Small intestine (tissue), 16 donors: ENCODE measurements around the gene PDIA3. TPM values are rescaled to one million over a fixed set of nuclear protein-coding genes. Genes with fewer than 3 reads are reported as not detected.
"Not testable (repeated sequence)": the region's sequence is repeated elsewhere in the genome, so short reads cannot be mapped to it uniquely, and the experiment has no call there.

ENCODE experiments used
- DNase-seq, 2 donors: peaks; one replicate each; pipeline versions ENCODE4 v3.0.0 to v3.0.0-alpha.2; 2013
- FAIRE-seq: peaks from 2 replicates; lab custom pipeline; 2012; peaks lifted over from hg19 to GRCh38; lab: Jason Lieb, UNC
- H3K27ac ChIP-seq, 3 donors: one replicate each; pipeline ENCODE4 v1.5.1; 2013; ENCODE audit warnings: low read length in 2 of 3, mild to moderate bottlenecking in 2 of 3, control low read depth in 1 of 3, inconsistent platforms in 1 of 3, low read depth in 1 of 3, moderate library complexity in 1 of 3
- H3K27me3 ChIP-seq, 3 donors: one replicate each; pipeline ENCODE4 v1.6.1; 2013; ENCODE audit warnings: low read length in 3 of 3, inconsistent platforms in 1 of 3; ENCODE audit not compliant: control insufficient read depth in 3 of 3, insufficient read depth in 3 of 3
- H3K36me3 ChIP-seq, 3 donors: one replicate each; pipeline ENCODE4 v1.6.1; 2013; ENCODE audit warnings: low read length in 3 of 3, inconsistent platforms in 1 of 3, low read depth in 1 of 3, mild to moderate bottlenecking in 1 of 3, moderate library complexity in 1 of 3; ENCODE audit not compliant: control insufficient read depth in 3 of 3, insufficient read depth in 2 of 3
- H3K4me1 ChIP-seq, 3 donors: one replicate each; pipeline ENCODE4 v1.6.1; 2013; ENCODE audit warnings: low read length in 2 of 3, inconsistent platforms in 1 of 3, low read depth in 1 of 3, mild to moderate bottlenecking in 1 of 3, moderate library complexity in 1 of 3; ENCODE audit not compliant: control insufficient read depth in 3 of 3, insufficient read depth in 2 of 3
- H3K4me3 ChIP-seq, 3 donors: one replicate each; pipeline ENCODE4 v1.5.1; 2013; ENCODE audit warnings: low read length in 3 of 3, control low read depth in 1 of 3, inconsistent platforms in 1 of 3, low read depth in 1 of 3, mild to moderate bottlenecking in 1 of 3, moderate library complexity in 1 of 3
- H3K9me3 ChIP-seq, 2 donors: one replicate each; pipeline ENCODE4 v1.6.1; 2013; ENCODE audit warnings: low read depth in 1 of 2, low read length in 1 of 2; ENCODE audit not compliant: control insufficient read depth in 2 of 2, insufficient read depth in 1 of 2
- WGBS, 3 donors: extraction: QIAGEN DNeasy Blood & Tissue Kit; methylation state at CpG; one replicate each; pipeline ENCODE4 v1.1.7; 2013; 5-methylcytosine and 5-hydroxymethylcytosine counted together
- long read RNA-seq, 10 donors: transcript quantifications; one replicate each; lab custom pipeline, GENCODE V29; 2026
- polyA plus RNA-seq, 4 donors: library from polyadenylated mRNA; stranded (reverse) in 3 of 4; unstranded in 1 of 4; fragments of 200-250 nt in 3 of 4; fragments of 120-200 nt in 1 of 4; gene quantifications; one replicate each; pipeline versions ENCODE4 v1.2.1 to v1.2.3, GENCODE V29; 2013
- donor health status: healthy with polysubstance abuse.
- donor health status: control.
- donor health status: control.
- donor health status: Bipolar disorder and iron deficiency.
- donor health status: healthy.

PDIA3 gene
- polyA plus RNA-seq = 100 to 1,000 TPM; 141 to 614 (median 317) TPM
- long read RNA-seq, donor 1 = 0 reads
- long read RNA-seq, donor 2, transcript PDIA3-201 (13 exons, 3,727 nt) = major isoform, 115 of 267 reads
- long read RNA-seq, donor 2, partial matches to known transcripts = 150 of 267 reads
- long read RNA-seq, donor 2, other reads (novel, unspliced or antisense) = 0 of 267 reads
- long read RNA-seq, donor 3, transcript PDIA3-201 (13 exons, 3,727 nt) = major isoform, 78 of 398 reads
- long read RNA-seq, donor 3, transcript PDIA3-206 (2 exons, 739 nt) = minor isoform, 6 of 398 reads
- long read RNA-seq, donor 3, partial matches to known transcripts = 308 of 398 reads
- long read RNA-seq, donor 3, other reads (novel, unspliced or antisense) = 6 of 398 reads
- long read RNA-seq, donor 4, partial matches to known transcripts = 0 of 3 reads
- long read RNA-seq, donor 4, other reads (novel, unspliced or antisense) = 0 of 3 reads
- long read RNA-seq, donor 5, transcript PDIA3-201 (13 exons, 3,727 nt) = major isoform, 36 of 98 reads
- long read RNA-seq, donor 5, partial matches to known transcripts = 60 of 98 reads
- long read RNA-seq, donor 5, other reads (novel, unspliced or antisense) = 0 of 98 reads
- long read RNA-seq, donor 6, transcript PDIA3-206 (2 exons, 739 nt) = minor isoform, 5 of 377 reads
- long read RNA-seq, donor 6, transcript PDIA3-201 (13 exons, 3,727 nt) = major isoform, 112 of 377 reads
- long read RNA-seq, donor 6, partial matches to known transcripts = 249 of 377 reads
- long read RNA-seq, donor 6, other reads (novel, unspliced or antisense) = 11 of 377 reads
- long read RNA-seq, donor 7, transcript PDIA3-201 (13 exons, 3,727 nt) = major isoform, 111 of 275 reads
- long read RNA-seq, donor 7, transcript PDIA3-206 (2 exons, 739 nt) = minor isoform, 5 of 275 reads
- long read RNA-seq, donor 7, partial matches to known transcripts = 159 of 275 reads
- long read RNA-seq, donor 7, other reads (novel, unspliced or antisense) = 0 of 275 reads
- long read RNA-seq, donor 8, transcript PDIA3-201 (13 exons, 3,727 nt) = major isoform, 7 of 13 reads
- long read RNA-seq, donor 8, partial matches to known transcripts = 6 of 13 reads
- long read RNA-seq, donor 8, other reads (novel, unspliced or antisense) = 0 of 13 reads
- long read RNA-seq, donor 9, transcript PDIA3-201 (13 exons, 3,727 nt) = major isoform, 22 of 50 reads
- long read RNA-seq, donor 9, partial matches to known transcripts = 25 of 50 reads
- long read RNA-seq, donor 9, other reads (novel, unspliced or antisense) = 0 of 50 reads
- long read RNA-seq, donor 10, transcript PDIA3-201 (13 exons, 3,727 nt) = major isoform, 168 of 544 reads
- long read RNA-seq, donor 10, partial matches to known transcripts = 366 of 544 reads
- long read RNA-seq, donor 10, other reads (novel, unspliced or antisense) = 6 of 544 reads

GRCh38 chr15:43746245-43746902 is at the start of gene PDIA3:
Gene PDIA3 (plus strand): TSS chr15:43746438. CDS start chr15:43746540, 102 bp downstream.
- not testable (repeated sequence) for H3K4me1 ChIP-seq, H3K9me3 ChIP-seq, H3K27me3 ChIP-seq, FAIRE-seq
- Histone ChIP-seq H3K36me3 (peaks cover 0 to 15% (median 0%) of the 10 kb centered on the region in 3 donors), H3K4me3 (peak within 1 kb of the TSS; percentile 79 to 99 (median 94)), H3K27ac (peak within 1 kb of the TSS; percentile 96 to 99 (median 98))
- 0 to 1% (median 1%) methylated on average over 67 to 84 of the region's 84 CpGs for WGBS, 3 donors
- DNase-seq = peak; percentile 91 to 96

- DNase-seq (no peak), FAIRE-seq (no peak)
- Histone ChIP-seq H3K27me3 (no peaks in the 10 kb centered on the region), H3K4me3 (no peak overlapping the region), H3K4me1 (no peaks in the 10 kb centered on the region), H3K9me3 (no peaks in the 10 kb centered on the region), H3K36me3 (peaks cover 0 to 5% (median 0%) of the 10 kb centered on the region in 3 donors), H3K27ac (no peak overlapping the region)
- WGBS, 3 donors = 84 to 87% (median 85%) methylated on average over 7 of the region's 7 CpGs
These were observed 44.1 kb upstream of the PDIA3 start for GRCh38 chr15:43702174-43702573.

- 71 to 77% (median 72%) methylated on average over 7 to 8 of the region's 8 CpGs for WGBS, 3 donors
- H3K27ac ChIP-seq = no peak overlapping the region
- no peaks in the 10 kb centered on the region for H3K27me3 ChIP-seq
- FAIRE-seq = no peak
- H3K36me3 ChIP-seq = peaks cover 0 to 5% (median 0%) of the 10 kb centered on the region in 3 donors
- no peaks in the 10 kb centered on the region for H3K9me3 ChIP-seq
- H3K4me3 ChIP-seq = no peak overlapping the region
- DNase-seq = no peak
- no peaks in the 10 kb centered on the region for H3K4me1 ChIP-seq
These were observed 43.4 kb upstream of the PDIA3 start for GRCh38 chr15:43702701-43703424.

GRCh38 chr15:43710431-43711131 is 35.7 kb upstream of the PDIA3 start:
- not testable (repeated sequence) for H3K36me3 ChIP-seq, H3K4me1 ChIP-seq, H3K27ac ChIP-seq, DNase-seq, H3K9me3 ChIP-seq, H3K4me3 ChIP-seq, FAIRE-seq, H3K27me3 ChIP-seq
- WGBS, 3 donors = 86 to 91% (median 86%) methylated on average over 1 of the region's 12 CpGs

DNA sequence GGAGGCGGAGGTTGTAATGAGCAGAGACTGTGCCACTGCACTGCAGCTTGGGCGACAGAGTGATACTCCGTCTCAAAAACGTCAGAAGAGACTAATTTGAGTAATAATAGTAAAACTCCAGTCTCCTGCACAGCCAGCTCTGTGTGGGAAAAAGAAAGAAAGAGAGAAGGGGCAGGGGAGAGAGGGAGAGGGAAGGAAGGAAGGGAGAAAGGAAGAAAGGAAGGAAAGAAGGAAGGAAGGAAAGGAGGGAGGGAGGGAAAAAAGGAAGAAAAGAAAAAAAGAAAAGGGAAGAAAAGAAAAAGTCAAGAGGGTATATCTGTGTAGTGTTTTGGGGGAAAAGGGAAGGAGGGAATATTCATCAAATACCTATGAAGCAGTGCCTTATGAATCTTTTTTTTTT is 23.1 kb upstream of the PDIA3 start:
- Histone ChIP-seq H3K4me3 (no peak overlapping the region), H3K27me3 (peaks cover 0 to 1% (median 0%) of the 10 kb centered on the region in 3 donors), H3K9me3 (no peaks in the 10 kb centered on the region), H3K27ac (no peak overlapping the region), H3K4me1 (no peaks in the 10 kb centered on the region), H3K36me3 (no peaks in the 10 kb centered on the region)
- no peak for FAIRE-seq
- DNase-seq = no peak
- WGBS, 3 donors = 80 to 83% (median 81%) methylated on average over 4 of the region's 4 CpGs

- not testable (repeated sequence) for H3K27me3 ChIP-seq, H3K4me1 ChIP-seq, H3K4me3 ChIP-seq, H3K36me3 ChIP-seq, H3K9me3 ChIP-seq, DNase-seq, H3K27ac ChIP-seq, FAIRE-seq
- whole genome bisulfite sequencing, 3 donors = 98 to 100% (median 100%) methylated on average over 1 of the region's 1 CpG
These were observed 19.9 kb upstream of the PDIA3 start for GRCh38 chr15:43726306-43726705.
